Measurements from ENCODE around the gene TUBB2B. TPM values are rescaled to one million over a fixed set of nuclear protein-coding genes. Genes with fewer than 3 reads are reported as not detected.

TUBB2B gene
- total RNA-seq, 1 experiment from 2014 or later: 3.0 TPM

DNA sequence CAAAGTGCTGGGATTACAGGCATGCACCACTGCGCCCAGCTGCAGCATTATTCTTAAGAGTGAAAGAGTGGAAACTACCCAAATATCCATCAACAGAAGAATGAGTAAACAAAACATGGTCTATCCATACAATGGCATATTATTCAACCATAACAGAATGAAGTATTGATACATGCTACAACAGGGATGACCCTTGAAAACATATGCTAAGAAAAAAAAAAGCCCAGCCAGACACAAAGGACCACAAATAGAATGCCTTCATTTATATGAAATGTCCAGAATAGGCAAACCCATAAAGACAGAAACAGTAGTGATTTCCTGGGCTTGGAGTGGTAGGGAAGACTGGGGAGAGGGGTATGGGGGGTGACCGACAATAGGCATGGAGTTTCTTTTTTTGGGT, 7.1 kb downstream of the TUBB2B start:
- TF ChIP-seq, protein P1, sequence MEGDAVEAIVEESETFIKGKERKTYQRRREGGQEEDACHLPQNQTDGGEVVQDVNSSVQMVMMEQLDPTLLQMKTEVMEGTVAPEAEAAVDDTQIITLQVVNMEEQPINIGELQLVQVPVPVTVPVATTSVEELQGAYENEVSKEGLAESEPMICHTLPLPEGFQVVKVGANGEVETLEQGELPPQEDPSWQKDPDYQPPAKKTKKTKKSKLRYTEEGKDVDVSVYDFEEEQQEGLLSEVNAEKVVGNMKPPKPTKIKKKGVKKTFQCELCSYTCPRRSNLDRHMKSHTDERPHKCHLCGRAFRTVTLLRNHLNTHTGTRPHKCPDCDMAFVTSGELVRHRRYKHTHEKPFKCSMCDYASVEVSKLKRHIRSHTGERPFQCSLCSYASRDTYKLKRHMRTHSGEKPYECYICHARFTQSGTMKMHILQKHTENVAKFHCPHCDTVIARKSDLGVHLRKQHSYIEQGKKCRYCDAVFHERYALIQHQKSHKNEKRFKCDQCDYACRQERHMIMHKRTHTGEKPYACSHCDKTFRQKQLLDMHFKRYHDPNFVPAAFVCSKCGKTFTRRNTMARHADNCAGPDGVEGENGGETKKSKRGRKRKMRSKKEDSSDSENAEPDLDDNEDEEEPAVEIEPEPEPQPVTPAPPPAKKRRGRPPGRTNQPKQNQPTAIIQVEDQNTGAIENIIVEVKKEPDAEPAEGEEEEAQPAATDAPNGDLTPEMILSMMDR (IDR thresholded peaks at IDR 0.05; ENCODE audit: unreplicated experiment): no peak
- intact Hi-C loops (cut with micrococcal nuclease; ENCODE audit: unreplicated experiment): no loop called here
- Mint-ChIP-seq H3K4me1 (ENCODE audit: low read depth, unreplicated experiment) (no peaks in the 10 kb centered on the region), H3K4me3 (ENCODE audit: low read depth, unreplicated experiment) (no peak overlapping the region), H3K9me3 (ENCODE audit: low read depth, unreplicated experiment) (no peaks in the 10 kb centered on the region), H3K27ac (ENCODE audit: unreplicated experiment) (no peak overlapping the region), H3K36me3 (ENCODE audit: insufficient read depth, unreplicated experiment) (no peaks in the 10 kb centered on the region), H3K27me3 (ENCODE audit: unreplicated experiment) (peaks cover 56% of the 10 kb centered on the region)
- no peak for DNase-seq
- no TSS peak for BruUV-seq (replicated peaks)
- CTCF ChIA-PET: no interaction called here

DNA sequence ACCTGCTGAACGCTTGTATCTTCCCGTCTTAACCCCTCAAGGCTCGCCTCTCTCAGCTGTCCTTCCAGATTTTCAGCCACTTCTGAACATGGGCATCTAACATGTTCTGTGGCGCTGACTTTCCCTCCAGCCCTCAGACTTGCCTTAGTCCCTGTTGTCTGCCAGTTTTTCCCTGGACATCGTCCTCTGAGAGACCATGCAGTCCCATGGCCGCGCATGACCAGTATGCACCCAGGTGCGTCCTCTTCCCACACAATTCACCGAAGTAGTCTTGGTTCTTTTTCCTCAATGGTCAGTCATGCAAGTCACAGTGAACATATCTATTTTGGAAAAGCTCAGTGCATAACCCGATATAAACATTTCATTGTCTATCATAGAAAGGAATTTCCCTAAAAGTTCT, 9.2 kb downstream of the TUBB2B start:
- TF ChIP-seq, protein P1 (IDR thresholded peaks at IDR 0.05; ENCODE audit: unreplicated experiment): no peak
- H3K4me1 Mint-ChIP-seq (ENCODE audit: low read depth, unreplicated experiment): no peaks in the 10 kb centered on the region
- peaks cover 40% of the 10 kb centered on the region for H3K27me3 Mint-ChIP-seq (ENCODE audit: unreplicated experiment)
- DNase-seq: no peak
- no peak overlapping the region for H3K27ac Mint-ChIP-seq (ENCODE audit: unreplicated experiment)
- H3K36me3 Mint-ChIP-seq (ENCODE audit: insufficient read depth, unreplicated experiment): no peaks in the 10 kb centered on the region
- no peak overlapping the region for H3K4me3 Mint-ChIP-seq (ENCODE audit: low read depth, unreplicated experiment)
- CTCF ChIA-PET: no interaction called here
- no TSS peak for BruUV-seq (replicated peaks)
- H3K9me3 Mint-ChIP-seq (ENCODE audit: low read depth, unreplicated experiment): no peaks in the 10 kb centered on the region
- intact Hi-C loops (cut with micrococcal nuclease; ENCODE audit: unreplicated experiment): no loop called here

GRCh38 chr6:3217286-3217685, 10.2 kb downstream of the TUBB2B start:
- BruUV-seq (replicated peaks): no TSS peak
- CTCF ChIA-PET: no interaction called here
- H3K36me3 Mint-ChIP-seq (ENCODE audit: insufficient read depth, unreplicated experiment): no peaks in the 10 kb centered on the region

DNA sequence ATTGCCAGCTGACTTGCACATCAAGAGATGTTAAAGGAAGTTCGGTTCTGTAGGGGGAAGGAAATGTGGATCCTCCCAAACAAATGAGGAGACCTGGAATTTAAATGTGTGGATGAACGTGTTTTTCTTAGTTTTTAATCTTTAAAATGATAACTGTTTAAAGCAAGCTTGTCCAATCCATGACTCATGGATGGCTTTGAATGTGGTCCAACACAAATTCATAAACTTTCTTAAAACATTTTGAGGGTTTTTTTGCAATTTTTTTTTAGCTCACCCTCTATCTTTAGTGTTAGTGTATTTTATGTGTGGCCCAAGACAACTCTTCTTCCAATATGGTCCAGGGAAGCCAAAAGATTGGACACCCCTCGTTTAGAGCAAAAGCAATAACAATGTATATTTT, 12.6 kb downstream of the TUBB2B start:
- CTCF ChIA-PET: interaction anchor here (0.7 kb wide), 1 partner anchor 1744 kb away, joined by 3 read pairs; no protein-coding TSS in a partner anchor
- H3K4me3 Mint-ChIP-seq (ENCODE audit: low read depth, unreplicated experiment): no peak overlapping the region
- H3K36me3 Mint-ChIP-seq (ENCODE audit: insufficient read depth, unreplicated experiment): no peaks in the 10 kb centered on the region
- H3K4me1 Mint-ChIP-seq (ENCODE audit: low read depth, unreplicated experiment): no peaks in the 10 kb centered on the region
- H3K9me3 Mint-ChIP-seq (ENCODE audit: low read depth, unreplicated experiment): no peaks in the 10 kb centered on the region
- DNase-seq: no peak
- H3K27ac Mint-ChIP-seq (ENCODE audit: unreplicated experiment): no peak overlapping the region
- intact Hi-C loops (cut with micrococcal nuclease; ENCODE audit: unreplicated experiment): no loop called here
- peaks cover 37% of the 10 kb centered on the region for H3K27me3 Mint-ChIP-seq (ENCODE audit: unreplicated experiment)
- TF ChIP-seq, protein P1 (IDR thresholded peaks at IDR 0.05; ENCODE audit: unreplicated experiment): no peak
- BruUV-seq (replicated peaks): no TSS peak

More at GRCh38 chr6:3217286-3217685, 10.2 kb downstream of the TUBB2B start:
- H3K27me3 Mint-ChIP-seq (ENCODE audit: unreplicated experiment): peaks cover 46% of the 10 kb centered on the region
- DNase-seq: no peak
- intact Hi-C loops (cut with micrococcal nuclease; ENCODE audit: unreplicated experiment): no loop called here
- H3K27ac Mint-ChIP-seq (ENCODE audit: unreplicated experiment): no peak overlapping the region
- no peak overlapping the region for H3K4me3 Mint-ChIP-seq (ENCODE audit: low read depth, unreplicated experiment)
- TF ChIP-seq, protein P1 (IDR thresholded peaks at IDR 0.05; ENCODE audit: unreplicated experiment): no peak
- H3K9me3 Mint-ChIP-seq (ENCODE audit: low read depth, unreplicated experiment): no peaks in the 10 kb centered on the region
- no peaks in the 10 kb centered on the region for H3K4me1 Mint-ChIP-seq (ENCODE audit: low read depth, unreplicated experiment)
